Endothelial cell of umbilical vein (primary cell): Measurements from ENCODE around the gene ZFYVE21. TPM values are rescaled to one million over a fixed set of nuclear protein-coding genes. Genes with fewer than 3 reads are reported as not detected.
A peak's percentile ranks its signal among the peaks of the same experiment; 100 is the strongest.

Experiments
- BruUV-seq: library from RNA; stranded (reverse); fragments of 400-500 nt; replicated peaks from 2 replicates; lab custom pipeline; 2021; lab: Mats Ljungman, UMichigan
- CTCF ChIA-PET: fragments of 300-600, 350-600 bp; sonication (Branson Sonifier 250); formaldehyde crosslinking; loops from one replicate; lab custom pipeline; 2021; ENCODE audit warnings: antibody characterized with exemption, inconsistent platforms; lab: Charles Lee
- POLR2A ChIA-PET: fragments of 300-600, 350-600 bp; sonication (Branson Sonifier 250); formaldehyde crosslinking; loops from one replicate; lab custom pipeline; 2021; ENCODE audit warnings: antibody characterized with exemption, inconsistent platforms; lab: Charles Lee
- DNase-seq: peaks from one replicate; pipeline ENCODE4 v3.0.0-alpha.2; 2011; ENCODE audit warnings: low read depth, low spot score
- FAIRE-seq: peaks from 2 replicates; lab custom pipeline; 2011; peaks lifted over from hg19 to GRCh38; lab: Jason Lieb, UNC
- H2AFZ ChIP-seq: 2 replicates; pipeline ENCODE4 v1.6.0; 2012; ENCODE audit warnings: low read depth, low read length, control low read depth, inconsistent platforms
- H3K27ac ChIP-seq: 2 replicates; pipeline ENCODE4 v1.5.1; 2011; ENCODE audit warnings: low read depth, mild to moderate bottlenecking, control low read depth, low read length, moderate library complexity; ENCODE audit not compliant: insufficient read depth
- H3K27me3 ChIP-seq, 2 experiments: 2 replicates each; pipeline versions ENCODE4 v1.6.0 to v1.6.1; 2011; ENCODE audit warnings: low read length in 2 of 2, mixed read lengths in 1 of 2; ENCODE audit not compliant: control insufficient read depth in 2 of 2, insufficient read depth in 2 of 2
- H3K36me3 ChIP-seq, 2 experiments: 2 replicates in 1 of 2; 3 replicates in 1 of 2; pipeline ENCODE4 v1.5.1; 2011; ENCODE audit warnings: low read length in 2 of 2, mild to moderate bottlenecking in 1 of 2, moderate library complexity in 1 of 2; ENCODE audit not compliant: control insufficient read depth in 2 of 2, insufficient read depth in 2 of 2; ENCODE audit errors: extremely low read depth in 1 of 2
- H3K4me1 ChIP-seq: 3 replicates; pipeline ENCODE4 v1.5.1; 2011; ENCODE audit warnings: mild to moderate bottlenecking, low read length; ENCODE audit not compliant: control insufficient read depth, insufficient read depth; ENCODE audit errors: extremely low read depth
- H3K4me2 ChIP-seq: 2 replicates; pipeline ENCODE4 v1.6.1; 2011; ENCODE audit warnings: low read length, control low read depth, mixed read lengths; ENCODE audit not compliant: insufficient read depth
- H3K4me3 ChIP-seq, 3 experiments: fragments of 200-600 bp in 1 of 3; sonication (generic), shearing (Covaris generic) in 1 of 3; replicated peaks in 1 of 3; 2 replicates each; pipeline ENCODE4 v1.5.1; 2011 to 2016; ENCODE audit warnings: control low read depth in 3 of 3, low read length in 3 of 3, mild to moderate bottlenecking in 2 of 3, inconsistent platforms in 1 of 3, low read depth in 1 of 3, moderate library complexity in 1 of 3; ENCODE audit not compliant: insufficient read depth in 1 of 3
- H3K79me2 ChIP-seq: 2 replicates; pipeline ENCODE4 v1.6.0; 2012; ENCODE audit warnings: low read length, inconsistent platforms; ENCODE audit not compliant: control insufficient read depth, insufficient read depth
- H3K9ac ChIP-seq: replicated peaks from 2 replicates; pipeline ENCODE3; 2011; ENCODE audit warnings: low read length, control low read depth; ENCODE audit not compliant: insufficient read depth; ENCODE audit errors: extremely low read depth
- H3K9me1 ChIP-seq: replicated peaks from 3 replicates; pipeline ENCODE4 v1.6.0; 2011; ENCODE audit warnings: mild to moderate bottlenecking, low read length; ENCODE audit not compliant: control insufficient read depth, insufficient read depth; ENCODE audit errors: extremely low read depth
- H3K9me3 ChIP-seq: replicated peaks from 2 replicates; pipeline ENCODE4 v1.5.1; 2012; ENCODE audit warnings: low read length, inconsistent platforms; ENCODE audit not compliant: control insufficient read depth, insufficient read depth
- H4K20me1 ChIP-seq: replicated peaks from 2 replicates; pipeline ENCODE3; 2011; ENCODE audit warnings: mild to moderate bottlenecking, low read length; ENCODE audit not compliant: control insufficient read depth, insufficient read depth; ENCODE audit errors: extremely low read depth
- EZH2 ChIP-seq: IDR thresholded peaks from 2 replicates; pipeline ENCODE4 v1.6.1; 2012; ENCODE audit warnings: borderline replicate concordance, low read depth, mild to moderate bottlenecking, moderate library complexity, low read length, inconsistent platforms; ENCODE audit not compliant: severe bottlenecking
- FOS ChIP-seq: IDR thresholded peaks from 2 replicates; pipeline ENCODE4 v1.6.1; 2011; ENCODE audit warnings: mild to moderate bottlenecking, low read length, moderate library complexity, borderline replicate concordance; ENCODE audit not compliant: insufficient read depth
- GATA2 ChIP-seq: IDR thresholded peaks from 2 replicates; pipeline ENCODE4 v1.7.0; 2011; ENCODE audit warnings: low read depth, mild to moderate bottlenecking, moderate library complexity, mixed read lengths, low read length; ENCODE audit not compliant: insufficient read length, insufficient read depth
- JUN ChIP-seq: IDR thresholded peaks from 2 replicates; pipeline ENCODE4 v1.6.1; 2011; ENCODE audit warnings: borderline replicate concordance, low read depth; ENCODE audit not compliant: insufficient read length, insufficient read depth
- MAX ChIP-seq: IDR thresholded peaks from 2 replicates; pipeline ENCODE4 v1.6.1; 2011; ENCODE audit not compliant: insufficient read depth, insufficient read length
- MYC ChIP-seq: IDR thresholded peaks from one replicate; pipeline ENCODE4 v1.6.1; 2011; ENCODE audit warnings: mild to moderate bottlenecking, low read depth, low read length
- POLR2A ChIP-seq: IDR thresholded peaks from 2 replicates; pipeline ENCODE4 v1.6.1; 2012; ENCODE audit warnings: low read depth, mild to moderate bottlenecking, control low read depth, low read length
- POLR2AphosphoS5 ChIP-seq: IDR thresholded peaks from 2 replicates; pipeline ENCODE4 v1.6.1; 2012; ENCODE audit warnings: low read depth, mild to moderate bottlenecking, control low read depth, low read length, moderate library complexity; ENCODE audit not compliant: insufficient read depth
- dilution Hi-C: fragments of 300-500 bp; cut with MboI; formaldehyde crosslinking; loops from one replicate; pipeline ENCODE4 v1.15.0; 2019; ENCODE audit warnings: low sequenced_read_pairs; ENCODE audit not compliant: extremely low pct_ligation_motif_present
- intact Hi-C: fragments of 100-400 bp; cut with micrococcal nuclease; formaldehyde crosslinking; loops from one replicate; pipeline ENCODE4 v1.10.0; 2022
- polyA plus RNA-seq, 4 experiments: library from polyadenylated mRNA; depleted of rRNA in 3 of 4; stranded (reverse) in 3 of 4; unstranded in 1 of 4; fragments of >200 nt; gene quantifications; 2 replicates each; pipeline versions ENCODE4 v1.2.1 to v1.2.3, GENCODE V29; 2011 to 2012; ENCODE audit warnings: missing spikeins in 1 of 4
- total RNA-seq: library from RNA; stranded (reverse); gene quantifications from 2 replicates; pipeline ENCODE4 v1.2.3, GENCODE V29; 2021
- TF ChIP-seq, protein P1 (sequence below), 2 donors: IDR thresholded peaks; 1 replicate in 1 of 2; 2 replicates in 1 of 2; pipeline ENCODE4 v1.5.1; 2011; ENCODE audit warnings: low read length in 2 of 2, mild to moderate bottlenecking in 2 of 2, moderate library complexity in 2 of 2, control low read depth in 1 of 2, inconsistent platforms in 1 of 2, low read depth in 1 of 2; ENCODE audit not compliant: insufficient read depth in 1 of 2; ENCODE audit errors: extremely low read depth in 1 of 2

Gene ZFYVE21
- total and polyA plus RNA-seq, 2 donors (not counting 3 experiments of a cell fraction or from before 2014, with no cell fraction given) = 54.5 to 98.3 TPM

- FAIRE-seq (no peak), DNase-seq (no peak)
- POLR2A ChIA-PET = no interaction called here
- Histone ChIP-seq H3K27me3 (no peaks in the 10 kb centered on the region), H4K20me1 (no peaks in the 10 kb centered on the region), H3K27ac (no peak overlapping the region), H3K4me2 (no peak overlapping the region), H3K4me3 (no peak overlapping the region), H3K4me1 (peaks cover 10% of the 10 kb centered on the region), H3K79me2 (peaks cover 2% of the 10 kb centered on the region), H3K9me1 (no peaks in the 10 kb centered on the region), H3K36me3 (peaks cover 6 to 34% of the 10 kb centered on the region in 2 experiments), H2AFZ (no peak overlapping the region), H3K9me3 (no peaks in the 10 kb centered on the region), H3K9ac (no peak overlapping the region)
- TF ChIP-seq MYC = no peak
- TF ChIP-seq POLR2A = no peak
- TF ChIP-seq POLR2AphosphoS5 = peak; percentile 67
- dilution Hi-C loops (no loop called here), intact Hi-C loops (no loop called here)
- CTCF ChIA-PET = interaction anchor here (1.1 kb wide), 1 partner anchor 11 kb away, joined by 3 read pairs; no protein-coding TSS in a partner anchor
- no TSS peak for BruUV-seq
These were observed 17.8 kb upstream of the ZFYVE21 start for GRCh38 chr14:103697603-103698379.

- peaks cover 19% of the 10 kb centered on the region for H3K4me1 ChIP-seq
- FAIRE-seq = no peak
- no peaks in the 10 kb centered on the region for H3K9me3 ChIP-seq
- no peak overlapping the region for H3K4me3 ChIP-seq
- no peak for DNase-seq
- no peak overlapping the region for H3K27ac ChIP-seq
- no peak overlapping the region for H3K9ac ChIP-seq
- no peaks in the 10 kb centered on the region for H4K20me1 ChIP-seq
- H3K9me1 ChIP-seq = no peaks in the 10 kb centered on the region
- BruUV-seq = no TSS peak
- intact Hi-C loops (no loop called here), dilution Hi-C loops (no loop called here)
- peaks cover 2% of the 10 kb centered on the region for H3K79me2 ChIP-seq
- no peak overlapping the region for H2AFZ ChIP-seq
- H3K4me2 ChIP-seq = no peak overlapping the region
- POLR2A ChIA-PET = no interaction called here
- TF ChIP-seq POLR2A (no peak), JUN (no peak), FOS (no peak), EZH2 (no peak), MYC (no peak), GATA2 (no peak), POLR2AphosphoS5 (no peak), MAX (no peak)
- TF ChIP-seq, protein P1, sequence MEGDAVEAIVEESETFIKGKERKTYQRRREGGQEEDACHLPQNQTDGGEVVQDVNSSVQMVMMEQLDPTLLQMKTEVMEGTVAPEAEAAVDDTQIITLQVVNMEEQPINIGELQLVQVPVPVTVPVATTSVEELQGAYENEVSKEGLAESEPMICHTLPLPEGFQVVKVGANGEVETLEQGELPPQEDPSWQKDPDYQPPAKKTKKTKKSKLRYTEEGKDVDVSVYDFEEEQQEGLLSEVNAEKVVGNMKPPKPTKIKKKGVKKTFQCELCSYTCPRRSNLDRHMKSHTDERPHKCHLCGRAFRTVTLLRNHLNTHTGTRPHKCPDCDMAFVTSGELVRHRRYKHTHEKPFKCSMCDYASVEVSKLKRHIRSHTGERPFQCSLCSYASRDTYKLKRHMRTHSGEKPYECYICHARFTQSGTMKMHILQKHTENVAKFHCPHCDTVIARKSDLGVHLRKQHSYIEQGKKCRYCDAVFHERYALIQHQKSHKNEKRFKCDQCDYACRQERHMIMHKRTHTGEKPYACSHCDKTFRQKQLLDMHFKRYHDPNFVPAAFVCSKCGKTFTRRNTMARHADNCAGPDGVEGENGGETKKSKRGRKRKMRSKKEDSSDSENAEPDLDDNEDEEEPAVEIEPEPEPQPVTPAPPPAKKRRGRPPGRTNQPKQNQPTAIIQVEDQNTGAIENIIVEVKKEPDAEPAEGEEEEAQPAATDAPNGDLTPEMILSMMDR (IDR thresholded peaks at IDR 0.05; ENCODE audit: extremely low read depth in 1 of 2, insufficient read depth in 1 of 2, low read depth in 1 of 2, low read length in 2 of 2) = no peak
- H3K27me3 ChIP-seq = no peaks in the 10 kb centered on the region
- peaks cover 2 to 31% of the 10 kb centered on the region in 2 experiments for H3K36me3 ChIP-seq
- CTCF ChIA-PET = interaction anchor here (0.8 kb wide), 1 partner anchor 19 kb away, joined by 3 read pairs; no protein-coding TSS in a partner anchor
These were observed 17.0 kb upstream of the ZFYVE21 start for GRCh38 chr14:103698380-103699260.
